Panc1 (cell line): ENCODE measurements around the gene MRGPRD. TPM values are rescaled to one million over a fixed set of nuclear protein-coding genes. Genes with fewer than 3 reads are reported as not detected.

Experiments
- ATAC-seq: fragments of 200-7000 bp; cut with Tn5 transposase; 2 replicates; pipeline ENCODE4 v1.9.1; 2020; ENCODE audit warnings: mild to moderate bottlenecking, moderate library complexity
- BruUV-seq: library from RNA; stranded (reverse); fragments of 400-500 nt; replicated peaks from 2 replicates; lab custom pipeline; 2021; lab: Mats Ljungman, UMichigan
- CTCF ChIA-PET: fragments of 300-600 bp; sonication (Branson Sonifier 250); formaldehyde crosslinking; loops from one replicate; lab custom pipeline; 2022; ENCODE audit warnings: antibody characterized with exemption; lab: Charles Lee
- POLR2A ChIA-PET: fragments of 300-600 bp; sonication (Branson Sonifier 250); formaldehyde crosslinking; loops from one replicate; lab custom pipeline; 2022; ENCODE audit warnings: antibody characterized with exemption; lab: Charles Lee
- DNase-seq: peaks from one replicate; pipeline ENCODE4 v3.0.0-alpha.2; 2010; ENCODE audit warnings: low read depth, low spot score
- H3K27ac ChIP-seq: 2 replicates; pipeline ENCODE4 v1.5.1; 2011; ENCODE audit warnings: mild to moderate bottlenecking, low read length, inconsistent platforms
- H3K27me3 ChIP-seq: fragments of 200-500 bp; sonication (Bioruptor generic); 2 replicates; pipeline ENCODE4 v1.6.0; 2014; ENCODE audit warnings: low read length, inconsistent platforms; ENCODE audit not compliant: control insufficient read depth, insufficient read depth
- H3K36me3 ChIP-seq: fragments of 200-500 bp; sonication (Bioruptor generic); 2 replicates; pipeline ENCODE4 v1.5.1; 2014; ENCODE audit warnings: inconsistent platforms, mild to moderate bottlenecking, low read length, moderate library complexity; ENCODE audit not compliant: control insufficient read depth, insufficient read depth
- H3K4me1 ChIP-seq: 2 replicates; pipeline ENCODE4 v1.5.1; 2011; ENCODE audit warnings: inconsistent platforms, mild to moderate bottlenecking, low read length, moderate library complexity; ENCODE audit not compliant: control insufficient read depth, insufficient read depth
- H3K4me3 ChIP-seq, 2 experiments: 2 replicates each; pipeline ENCODE4 v1.5.1; 2011 to 2012; ENCODE audit warnings: low read depth in 2 of 2, low read length in 2 of 2, mild to moderate bottlenecking in 2 of 2, inconsistent platforms in 1 of 2, moderate library complexity in 1 of 2
- H3K9me3 ChIP-seq: fragments of 200-500 bp; sonication (Bioruptor generic); 2 replicates; pipeline ENCODE4 v1.5.1; 2014; ENCODE audit warnings: low read depth, mild to moderate bottlenecking, inconsistent platforms, low read length, moderate library complexity; ENCODE audit not compliant: control insufficient read depth, insufficient read depth
- POLR2AphosphoS5 ChIP-seq: IDR thresholded peaks from 2 replicates; pipeline ENCODE4 v1.6.1; 2012; ENCODE audit warnings: mild to moderate bottlenecking, low read depth, low read length, moderate library complexity
- SIN3A ChIP-seq: IDR thresholded peaks from 2 replicates; pipeline ENCODE4 v1.6.1; 2012; ENCODE audit warnings: low read depth, mild to moderate bottlenecking, low read length, moderate library complexity, borderline replicate concordance; ENCODE audit not compliant: insufficient read depth
- TCF7L2 ChIP-seq: IDR thresholded peaks from 2 replicates; pipeline ENCODE4 v1.6.1; 2011; ENCODE audit warnings: mild to moderate bottlenecking, low read depth, low read length, inconsistent platforms
- in situ Hi-C: cut with HindIII; loops from 2 replicates; pipeline ENCODE4 v1.10.0; 2016; ENCODE audit warnings: low sequenced_read_pairs, low pct_unique_long_range_greater_than_20kb
- intact Hi-C: fragments of 100-400 bp; cut with micrococcal nuclease; formaldehyde crosslinking; loops from one replicate; pipeline ENCODE4 v1.10.0; 2022; ENCODE audit not compliant: unreplicated experiment
- total RNA-seq: library from RNA; stranded (reverse); gene quantifications from one replicate; pipeline ENCODE4 v1.2.1, GENCODE V29; 2021; ENCODE audit not compliant: unreplicated experiment
- TF ChIP-seq, protein P1 (sequence below): fragments of 450-650 bp; IDR thresholded peaks from 2 replicates; pipeline ENCODE4 v1.5.1; 2017; ENCODE audit warnings: mild to moderate bottlenecking
- TF ChIP-seq, protein P2 (sequence below), 2 experiments: IDR thresholded peaks; 2 replicates each; pipeline ENCODE4 v1.6.1; 2011 to 2012; ENCODE audit warnings: low read depth in 2 of 2, control low read depth in 1 of 2, low read length in 1 of 2, mild to moderate bottlenecking in 1 of 2, moderate library complexity in 1 of 2; ENCODE audit not compliant: insufficient read depth in 1 of 2

The MRGPRD gene
- total RNA-seq, 1 experiment from 2014 or later, result not detected

DNA sequence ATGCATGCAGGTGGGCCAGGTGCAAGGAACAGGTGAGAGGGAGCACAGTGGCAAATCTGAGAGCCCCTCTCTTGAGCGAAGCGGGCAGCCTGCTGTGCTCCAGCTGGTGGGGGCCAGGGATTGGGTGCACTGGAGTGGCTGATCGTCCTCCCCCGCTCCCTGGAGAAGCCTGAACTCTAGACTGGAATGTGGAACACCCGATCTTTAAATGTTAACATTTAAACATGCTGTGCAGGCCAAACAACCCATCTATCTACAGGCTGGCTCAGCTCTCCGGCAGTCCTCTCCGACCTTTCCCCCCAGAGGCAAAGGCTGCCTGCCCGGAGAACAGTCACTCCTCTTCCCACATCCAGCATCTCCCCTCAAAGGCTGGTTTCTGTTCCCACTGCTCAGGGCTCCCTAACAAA, 27.2 kb upstream of the MRGPRD start:
- in situ Hi-C loops, result no loop called here
- no peak for DNase-seq
- TF ChIP-seq SIN3A, result no peak
- no peak for TF ChIP-seq TCF7L2
- TF ChIP-seq, protein P1, sequence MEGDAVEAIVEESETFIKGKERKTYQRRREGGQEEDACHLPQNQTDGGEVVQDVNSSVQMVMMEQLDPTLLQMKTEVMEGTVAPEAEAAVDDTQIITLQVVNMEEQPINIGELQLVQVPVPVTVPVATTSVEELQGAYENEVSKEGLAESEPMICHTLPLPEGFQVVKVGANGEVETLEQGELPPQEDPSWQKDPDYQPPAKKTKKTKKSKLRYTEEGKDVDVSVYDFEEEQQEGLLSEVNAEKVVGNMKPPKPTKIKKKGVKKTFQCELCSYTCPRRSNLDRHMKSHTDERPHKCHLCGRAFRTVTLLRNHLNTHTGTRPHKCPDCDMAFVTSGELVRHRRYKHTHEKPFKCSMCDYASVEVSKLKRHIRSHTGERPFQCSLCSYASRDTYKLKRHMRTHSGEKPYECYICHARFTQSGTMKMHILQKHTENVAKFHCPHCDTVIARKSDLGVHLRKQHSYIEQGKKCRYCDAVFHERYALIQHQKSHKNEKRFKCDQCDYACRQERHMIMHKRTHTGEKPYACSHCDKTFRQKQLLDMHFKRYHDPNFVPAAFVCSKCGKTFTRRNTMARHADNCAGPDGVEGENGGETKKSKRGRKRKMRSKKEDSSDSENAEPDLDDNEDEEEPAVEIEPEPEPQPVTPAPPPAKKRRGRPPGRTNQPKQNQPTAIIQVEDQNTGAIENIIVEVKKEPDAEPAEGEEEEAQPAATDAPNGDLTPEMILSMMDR, result no peak
- TF ChIP-seq, protein P2, sequence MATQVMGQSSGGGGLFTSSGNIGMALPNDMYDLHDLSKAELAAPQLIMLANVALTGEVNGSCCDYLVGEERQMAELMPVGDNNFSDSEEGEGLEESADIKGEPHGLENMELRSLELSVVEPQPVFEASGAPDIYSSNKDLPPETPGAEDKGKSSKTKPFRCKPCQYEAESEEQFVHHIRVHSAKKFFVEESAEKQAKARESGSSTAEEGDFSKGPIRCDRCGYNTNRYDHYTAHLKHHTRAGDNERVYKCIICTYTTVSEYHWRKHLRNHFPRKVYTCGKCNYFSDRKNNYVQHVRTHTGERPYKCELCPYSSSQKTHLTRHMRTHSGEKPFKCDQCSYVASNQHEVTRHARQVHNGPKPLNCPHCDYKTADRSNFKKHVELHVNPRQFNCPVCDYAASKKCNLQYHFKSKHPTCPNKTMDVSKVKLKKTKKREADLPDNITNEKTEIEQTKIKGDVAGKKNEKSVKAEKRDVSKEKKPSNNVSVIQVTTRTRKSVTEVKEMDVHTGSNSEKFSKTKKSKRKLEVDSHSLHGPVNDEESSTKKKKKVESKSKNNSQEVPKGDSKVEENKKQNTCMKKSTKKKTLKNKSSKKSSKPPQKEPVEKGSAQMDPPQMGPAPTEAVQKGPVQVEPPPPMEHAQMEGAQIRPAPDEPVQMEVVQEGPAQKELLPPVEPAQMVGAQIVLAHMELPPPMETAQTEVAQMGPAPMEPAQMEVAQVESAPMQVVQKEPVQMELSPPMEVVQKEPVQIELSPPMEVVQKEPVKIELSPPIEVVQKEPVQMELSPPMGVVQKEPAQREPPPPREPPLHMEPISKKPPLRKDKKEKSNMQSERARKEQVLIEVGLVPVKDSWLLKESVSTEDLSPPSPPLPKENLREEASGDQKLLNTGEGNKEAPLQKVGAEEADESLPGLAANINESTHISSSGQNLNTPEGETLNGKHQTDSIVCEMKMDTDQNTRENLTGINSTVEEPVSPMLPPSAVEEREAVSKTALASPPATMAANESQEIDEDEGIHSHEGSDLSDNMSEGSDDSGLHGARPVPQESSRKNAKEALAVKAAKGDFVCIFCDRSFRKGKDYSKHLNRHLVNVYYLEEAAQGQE (IDR thresholded peaks at IDR 0.05; ENCODE audit: insufficient read depth in 1 of 2, low read depth in 2 of 2, low read length in 1 of 2), result no peak

DNA sequence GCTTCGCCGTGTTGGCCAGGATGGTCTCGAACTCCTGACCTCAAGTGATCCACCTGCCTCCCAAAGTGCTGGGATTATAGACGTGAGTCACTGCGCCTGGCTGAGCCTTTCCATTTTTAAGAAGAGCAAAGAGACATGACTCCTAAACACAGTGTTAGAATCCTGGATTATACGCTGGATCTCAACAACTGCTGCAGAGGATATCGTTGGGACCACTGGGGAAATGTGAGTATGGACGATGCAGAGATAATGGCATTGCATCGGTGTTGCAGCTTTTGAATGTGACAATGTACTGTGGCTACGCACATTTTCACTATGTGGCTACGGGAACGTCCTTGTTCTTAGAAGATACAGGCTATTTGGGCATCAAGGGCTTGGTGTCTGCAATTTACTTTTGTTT, 26.0 kb upstream of the MRGPRD start:
- Histone ChIP-seq H3K4me1 (peaks cover 30% of the 10 kb centered on the region), H3K27ac (no peak overlapping the region), H3K27me3 (no peaks in the 10 kb centered on the region), H3K4me3 (no peak overlapping the region), H3K36me3 (no peaks in the 10 kb centered on the region), H3K9me3 (no peaks in the 10 kb centered on the region)
- TF ChIP-seq SIN3A (no peak), POLR2AphosphoS5 (no peak), TCF7L2 (no peak)
- TF ChIP-seq, protein P2 (IDR thresholded peaks at IDR 0.05; ENCODE audit: insufficient read depth in 1 of 2, low read depth in 2 of 2, low read length in 1 of 2), result no peak
- TF ChIP-seq, protein P1, result no peak
- no peak for ATAC-seq
- intact Hi-C loops (no loop called here), in situ Hi-C loops (no loop called here)
- no TSS peak for BruUV-seq
- CTCF ChIA-PET, result interaction anchor here (0.5 kb wide), 1 partner anchor 61 kb away, joined by 8 read pairs; no protein-coding TSS in a partner anchor
- POLR2A ChIA-PET, result no interaction called here
- no peak for DNase-seq

More for the DNA sequence above, 27.2 kb upstream of the MRGPRD start:
- BruUV-seq, result no TSS peak
- POLR2A ChIA-PET, result no interaction called here
- Histone ChIP-seq H3K4me3 (no peak overlapping the region), H3K27ac (no peak overlapping the region), H3K4me1 (peaks cover 30% of the 10 kb centered on the region), H3K27me3 (no peaks in the 10 kb centered on the region), H3K9me3 (no peaks in the 10 kb centered on the region), H3K36me3 (no peaks in the 10 kb centered on the region)
- intact Hi-C loops, result no loop called here
- CTCF ChIA-PET, result interaction anchor here (0.6 kb wide), 1 partner anchor 359 kb away, joined by 3 read pairs; no protein-coding TSS in a partner anchor
- ATAC-seq, result no peak
